Activated CD4-positive, alpha-beta memory T cell treated with anti-CD3 and anti-CD28 coated beads for 36 hours (primary cell): Measurements from ENCODE around the gene TRABD2B. TPM values are rescaled to one million over a fixed set of nuclear protein-coding genes. Genes with fewer than 3 reads are reported as not detected.

ENCODE experiments used
- CTCF ChIA-PET: fragments of 350-600 bp; sonication (Branson Sonifier 250); formaldehyde crosslinking; loops from one replicate; lab custom pipeline; 2021; ENCODE audit warnings: antibody characterized with exemption, inconsistent platforms; lab: Charles Lee
- POLR2A ChIA-PET: fragments of 350-600 bp; sonication (Branson Sonifier 250); formaldehyde crosslinking; loops from one replicate; lab custom pipeline; 2021; ENCODE audit warnings: antibody characterized with exemption; lab: Charles Lee
- DNase-seq: peaks from one replicate; pipeline ENCODE4 v3.0.0-alpha.2; 2020
- H3K27ac Mint-ChIP-seq: one replicate; pipeline ENCODE4 v1.8.0; 2021; ENCODE audit warnings: mixed read lengths
- H3K27me3 Mint-ChIP-seq: one replicate; pipeline ENCODE4 v1.8.0; 2021; ENCODE audit warnings: mixed read lengths
- H3K36me3 Mint-ChIP-seq: one replicate; pipeline ENCODE4 v1.8.0; 2021; ENCODE audit warnings: mixed read lengths
- H3K4me1 Mint-ChIP-seq: one replicate; pipeline ENCODE4 v1.8.0; 2021; ENCODE audit warnings: low read depth, mixed read lengths
- H3K4me3 Mint-ChIP-seq: one replicate; pipeline ENCODE4 v1.8.0; 2021; ENCODE audit warnings: mild to moderate bottlenecking, mixed read lengths
- H3K9me3 Mint-ChIP-seq: one replicate; pipeline ENCODE4 v1.8.0; 2021; ENCODE audit warnings: mixed read lengths
- intact Hi-C: fragments of 100-400 bp; cut with micrococcal nuclease; formaldehyde crosslinking; loops from one replicate; pipeline ENCODE4 v1.15.1; 2023
- total RNA-seq, 2 experiments: library from RNA; stranded (reverse); gene quantifications; one replicate each; pipeline ENCODE4 v1.2.3, GENCODE V29; 2021

TRABD2B gene
- total RNA-seq, 2 experiments from 2014 or later = not detected

DNA sequence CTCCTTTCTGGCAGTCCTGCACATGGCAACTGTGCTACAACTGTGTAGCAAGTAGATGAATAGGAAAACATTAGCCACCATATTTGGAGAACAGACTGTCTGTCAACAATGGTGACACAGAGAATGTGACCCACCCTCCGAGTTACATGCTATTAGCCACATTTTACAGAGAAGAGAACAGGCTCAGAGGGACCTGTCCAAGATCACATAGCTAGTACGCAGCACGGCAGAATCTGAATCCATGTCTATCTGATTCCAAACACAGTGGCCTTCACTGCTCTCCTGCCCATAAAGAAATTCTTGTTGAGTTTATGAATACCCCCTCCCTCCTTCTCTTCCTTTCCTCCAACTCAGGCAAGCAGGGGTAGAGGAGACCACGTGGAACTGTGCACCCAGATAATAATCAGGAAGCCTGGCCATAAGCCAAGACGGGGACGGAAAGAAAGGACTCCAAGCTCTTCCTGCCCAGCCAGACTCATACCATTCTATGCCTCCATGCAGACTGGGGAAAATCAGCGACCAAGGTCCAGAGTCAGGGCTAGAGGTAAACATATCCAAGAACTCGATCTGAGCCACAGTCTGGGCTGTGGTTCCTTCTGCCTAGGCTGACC is 78.8 kb downstream of the TRABD2B start:
- H3K4me1 Mint-ChIP-seq = no peaks in the 10 kb centered on the region
- no peaks in the 10 kb centered on the region for H3K9me3 Mint-ChIP-seq
- intact Hi-C loops = no loop called here
- no peaks in the 10 kb centered on the region for H3K36me3 Mint-ChIP-seq
- CTCF ChIA-PET = no interaction called here
- H3K27ac Mint-ChIP-seq = no peak overlapping the region
- no peak overlapping the region for H3K4me3 Mint-ChIP-seq
- DNase-seq = no peak
- POLR2A ChIA-PET = no interaction called here
- peaks cover 3% of the 10 kb centered on the region for H3K27me3 Mint-ChIP-seq

DNA sequence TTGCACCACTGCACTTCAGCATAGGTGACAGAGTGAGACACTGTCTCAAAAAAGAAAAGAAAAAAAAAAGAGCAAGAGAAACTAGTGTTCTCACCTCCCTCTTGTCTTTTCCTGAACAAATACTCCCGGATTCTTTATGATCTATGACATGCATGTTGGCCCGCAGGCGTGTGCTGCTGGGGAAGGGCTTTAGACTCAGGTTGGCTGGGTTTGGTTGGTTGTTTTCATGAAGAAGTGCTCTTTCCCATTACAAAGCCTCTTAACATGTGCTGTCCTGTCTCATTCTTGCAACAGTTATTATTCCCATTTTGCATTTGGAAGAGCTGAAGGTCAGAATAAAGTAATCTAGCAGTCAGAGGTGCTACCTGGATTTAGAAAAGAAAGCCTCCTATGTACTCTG is 79.5 kb downstream of the TRABD2B start:
- Mint-ChIP-seq H3K9me3 (no peaks in the 10 kb centered on the region), H3K27me3 (peaks cover 2% of the 10 kb centered on the region), H3K27ac (no peak overlapping the region), H3K4me1 (no peaks in the 10 kb centered on the region), H3K36me3 (no peaks in the 10 kb centered on the region), H3K4me3 (no peak overlapping the region)
- DNase-seq = no peak
- ChIA-PET CTCF (no interaction called here), POLR2A (no interaction called here)
- intact Hi-C loops = no loop called here

DNA sequence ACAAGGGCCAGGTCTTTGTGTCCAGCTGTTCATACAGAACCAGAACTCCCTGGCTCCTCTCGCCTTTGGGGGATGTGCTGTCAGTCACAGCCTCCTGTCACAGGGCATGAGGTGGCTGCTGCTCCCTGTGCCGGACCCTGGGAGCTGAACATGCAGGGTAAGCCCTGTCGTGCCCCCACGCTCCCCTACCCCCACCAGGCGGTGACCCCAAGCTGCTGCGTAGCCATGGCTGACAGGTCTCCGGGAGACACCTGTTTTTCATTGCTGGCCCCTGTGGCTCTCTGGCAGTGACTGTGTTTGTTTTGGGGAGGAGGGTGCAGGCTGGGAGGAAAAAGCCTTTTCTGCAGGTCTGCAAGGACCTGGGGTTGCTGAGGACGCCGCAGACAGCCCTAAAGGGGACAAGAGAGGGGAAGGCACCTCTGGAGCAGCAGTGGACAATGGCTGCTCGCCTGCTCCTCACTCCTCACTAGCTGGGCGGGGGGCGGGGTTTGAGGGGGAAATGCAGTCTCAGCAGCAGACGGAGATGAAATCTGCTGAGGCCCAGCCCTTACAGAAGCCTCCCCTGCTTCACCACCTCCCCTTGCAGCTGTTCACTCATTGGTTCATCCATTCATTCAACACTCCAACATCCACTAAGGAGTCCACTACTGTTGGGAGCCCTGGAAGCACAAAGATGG is 81.4 kb downstream of the TRABD2B start:
- Mint-ChIP-seq H3K9me3 (no peaks in the 10 kb centered on the region), H3K4me1 (no peaks in the 10 kb centered on the region), H3K4me3 (no peak overlapping the region), H3K36me3 (no peaks in the 10 kb centered on the region), H3K27ac (no peak overlapping the region), H3K27me3 (peaks cover 2% of the 10 kb centered on the region)
- POLR2A ChIA-PET = no interaction called here
- no peak for DNase-seq
- intact Hi-C loops = no loop called here
- CTCF ChIA-PET = interaction anchor here (1.1 kb wide), 1 partner anchor 13 kb away, joined by 3 read pairs; no protein-coding TSS in a partner anchor

DNA sequence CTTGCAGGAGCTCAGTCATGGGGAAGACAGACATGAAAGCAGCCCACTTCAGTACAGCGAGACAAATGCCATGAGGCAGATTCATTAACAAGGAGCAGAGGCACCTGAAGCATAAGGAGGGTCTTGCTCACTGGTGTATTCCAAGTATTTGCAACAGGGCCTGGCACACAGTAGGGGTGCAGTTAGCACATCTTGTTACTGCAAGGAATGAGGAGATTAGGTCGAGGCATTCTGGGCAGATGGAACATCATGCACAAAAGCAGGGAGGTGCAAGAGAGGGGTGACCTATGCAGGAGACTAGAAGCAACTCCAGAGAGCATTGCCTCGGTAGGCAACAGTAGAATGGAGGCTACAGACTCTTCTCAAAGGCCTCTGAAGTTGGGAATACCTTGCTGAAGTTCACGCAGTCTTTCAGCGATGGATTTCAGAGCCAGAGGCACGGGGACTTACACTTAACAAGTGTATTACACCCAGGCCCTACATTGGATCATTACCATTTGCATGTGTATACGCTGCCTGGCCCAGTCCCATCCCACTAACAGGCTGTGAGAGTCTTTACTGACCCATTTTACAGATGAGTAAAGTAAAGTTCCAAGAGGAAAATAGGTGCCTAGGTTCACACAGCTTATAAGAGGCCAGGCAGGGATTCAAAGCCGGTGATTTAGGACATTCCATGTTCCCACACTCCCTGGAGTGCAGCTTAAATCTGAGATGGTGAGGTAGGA is 82.1 kb downstream of the TRABD2B start:
- H3K27me3 Mint-ChIP-seq = peaks cover 2% of the 10 kb centered on the region
- no peak overlapping the region for H3K4me3 Mint-ChIP-seq
- H3K4me1 Mint-ChIP-seq = no peaks in the 10 kb centered on the region
- intact Hi-C loops = no loop called here
- H3K9me3 Mint-ChIP-seq = no peaks in the 10 kb centered on the region
- H3K27ac Mint-ChIP-seq = no peak overlapping the region
- no peak for DNase-seq
- no peaks in the 10 kb centered on the region for H3K36me3 Mint-ChIP-seq
- ChIA-PET POLR2A (no interaction called here), CTCF (interaction anchor here (1.1 kb wide), 1 partner anchor 14 kb away, joined by 3 read pairs; no protein-coding TSS in a partner anchor)

DNA sequence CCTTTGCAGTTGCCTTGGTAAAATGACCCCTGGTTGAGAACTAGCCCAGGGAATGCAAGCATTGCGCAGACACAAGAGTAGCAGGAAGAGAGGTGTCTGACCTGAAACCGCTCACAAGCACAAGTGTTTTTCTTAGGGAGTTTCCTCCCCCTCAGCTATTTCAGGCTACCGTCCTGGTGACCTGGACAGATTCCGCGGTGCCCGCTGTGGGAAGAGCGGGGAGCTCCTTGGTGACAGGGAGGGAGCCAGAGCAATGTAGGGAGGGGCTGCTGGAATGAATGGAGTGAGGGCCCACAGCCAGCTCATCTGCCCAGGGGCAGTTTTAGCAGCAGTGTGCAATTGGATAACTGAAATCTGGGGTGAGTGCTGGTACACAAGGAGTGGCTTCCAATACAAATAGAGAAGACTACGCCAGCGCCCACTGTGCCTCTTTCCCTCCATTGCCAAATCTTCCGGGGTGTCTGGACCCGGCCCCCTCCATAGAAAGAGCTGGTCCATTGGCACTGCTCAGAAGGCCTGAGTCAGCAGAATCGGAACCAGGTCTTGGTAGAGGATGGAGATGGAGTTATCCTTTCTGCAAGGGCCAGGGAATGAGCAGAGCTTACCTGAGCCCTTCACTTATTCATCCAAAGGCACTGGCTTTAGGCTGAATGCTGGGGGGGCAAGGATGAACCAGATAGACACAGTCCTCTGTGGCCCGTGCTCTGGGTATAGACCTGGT is 82.8 kb downstream of the TRABD2B start:
- CTCF ChIA-PET = no interaction called here
- H3K36me3 Mint-ChIP-seq = no peaks in the 10 kb centered on the region
- intact Hi-C loops = no loop called here
- no peak for DNase-seq
- no peaks in the 10 kb centered on the region for H3K4me1 Mint-ChIP-seq
- POLR2A ChIA-PET = no interaction called here
- H3K27ac Mint-ChIP-seq = no peak overlapping the region
- H3K9me3 Mint-ChIP-seq = no peaks in the 10 kb centered on the region
- H3K4me3 Mint-ChIP-seq = no peak overlapping the region
- H3K27me3 Mint-ChIP-seq = peaks cover 2% of the 10 kb centered on the region

DNA sequence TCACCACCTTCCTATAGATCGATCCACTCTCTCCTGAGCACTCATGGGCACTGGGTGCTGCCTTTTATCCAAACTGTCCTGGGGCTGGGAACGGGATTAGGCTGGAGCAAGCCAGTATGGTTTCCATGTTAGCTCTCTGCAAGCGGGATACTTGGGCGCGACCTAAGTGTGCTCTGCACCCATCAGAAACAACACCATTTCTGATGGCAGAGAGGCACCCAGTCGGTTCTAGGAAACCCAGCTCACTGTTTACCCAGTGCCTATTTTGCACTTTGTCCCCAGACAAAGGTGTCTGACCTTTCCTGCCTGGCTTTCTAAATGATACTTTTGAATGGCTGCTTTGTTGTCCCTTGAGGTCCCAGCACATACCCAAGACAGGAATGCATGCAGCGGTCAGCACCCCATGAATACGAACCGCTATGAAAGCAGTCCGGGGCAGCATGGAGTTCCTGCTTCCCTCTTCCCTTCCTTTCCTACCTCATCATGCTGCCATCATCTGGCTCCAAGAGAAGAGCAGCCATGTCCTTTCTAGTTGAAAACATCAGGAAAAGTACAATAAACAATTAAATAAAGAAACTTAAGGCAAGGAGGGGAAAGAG is 83.9 kb downstream of the TRABD2B start:
- ChIA-PET CTCF (no interaction called here), POLR2A (no interaction called here)
- Mint-ChIP-seq H3K27ac (no peak overlapping the region), H3K4me3 (no peak overlapping the region), H3K4me1 (no peaks in the 10 kb centered on the region), H3K36me3 (no peaks in the 10 kb centered on the region), H3K27me3 (peaks cover 6% of the 10 kb centered on the region), H3K9me3 (no peaks in the 10 kb centered on the region)
- intact Hi-C loops = no loop called here
- no peak for DNase-seq

DNA sequence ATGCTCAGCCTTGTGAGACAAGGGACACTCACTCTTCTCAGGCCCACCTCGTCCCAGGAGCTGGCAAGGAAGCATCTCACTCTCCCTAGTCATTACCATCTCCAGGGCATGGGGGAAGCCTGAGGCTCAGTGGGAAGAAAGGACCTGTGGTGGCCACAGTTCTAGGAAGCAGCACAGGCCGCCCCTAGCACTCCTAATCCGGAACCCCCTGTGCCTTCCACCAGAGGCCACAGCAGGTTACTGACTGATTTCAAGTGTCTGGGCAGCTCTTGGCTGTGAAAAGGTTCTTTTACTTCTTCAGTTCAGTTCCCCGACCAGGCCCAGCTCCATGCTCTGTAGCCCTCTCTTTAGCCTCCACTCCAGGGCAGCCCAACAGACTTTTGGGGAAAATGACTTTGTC is 84.4 kb downstream of the TRABD2B start:
- POLR2A ChIA-PET = no interaction called here
- no peak for DNase-seq
- Mint-ChIP-seq H3K4me3 (no peak overlapping the region), H3K9me3 (no peaks in the 10 kb centered on the region), H3K27ac (no peak overlapping the region), H3K4me1 (no peaks in the 10 kb centered on the region), H3K27me3 (peaks cover 6% of the 10 kb centered on the region), H3K36me3 (no peaks in the 10 kb centered on the region)
- intact Hi-C loops = no loop called here
- CTCF ChIA-PET = no interaction called here

DNA sequence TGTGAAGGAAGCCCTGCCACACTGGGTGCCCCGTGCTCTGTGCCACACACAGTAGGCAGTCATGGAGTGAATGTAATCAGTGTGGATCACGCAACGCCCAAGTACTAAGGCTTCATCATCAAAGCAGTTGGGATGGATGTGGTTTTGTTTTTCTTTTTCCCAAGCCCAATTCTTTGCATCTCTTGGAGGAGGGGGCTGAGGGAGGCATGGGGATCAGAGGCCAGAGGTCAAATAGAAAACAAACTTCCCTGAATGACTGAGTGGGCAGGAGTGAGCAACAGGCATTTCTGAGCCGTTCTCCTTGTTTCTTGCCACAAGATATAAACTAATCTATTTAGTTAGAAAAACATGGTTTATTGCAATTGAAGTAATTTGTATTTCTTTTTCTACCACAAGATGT is 85.3 kb downstream of the TRABD2B start:
- H3K9me3 Mint-ChIP-seq = no peaks in the 10 kb centered on the region
- H3K27me3 Mint-ChIP-seq = peaks cover 6% of the 10 kb centered on the region
- POLR2A ChIA-PET = no interaction called here
- H3K4me1 Mint-ChIP-seq = no peaks in the 10 kb centered on the region
- CTCF ChIA-PET = no interaction called here
- no peak for DNase-seq
- no peaks in the 10 kb centered on the region for H3K36me3 Mint-ChIP-seq
- no peak overlapping the region for H3K4me3 Mint-ChIP-seq
- intact Hi-C loops = no loop called here
- no peak overlapping the region for H3K27ac Mint-ChIP-seq

DNA sequence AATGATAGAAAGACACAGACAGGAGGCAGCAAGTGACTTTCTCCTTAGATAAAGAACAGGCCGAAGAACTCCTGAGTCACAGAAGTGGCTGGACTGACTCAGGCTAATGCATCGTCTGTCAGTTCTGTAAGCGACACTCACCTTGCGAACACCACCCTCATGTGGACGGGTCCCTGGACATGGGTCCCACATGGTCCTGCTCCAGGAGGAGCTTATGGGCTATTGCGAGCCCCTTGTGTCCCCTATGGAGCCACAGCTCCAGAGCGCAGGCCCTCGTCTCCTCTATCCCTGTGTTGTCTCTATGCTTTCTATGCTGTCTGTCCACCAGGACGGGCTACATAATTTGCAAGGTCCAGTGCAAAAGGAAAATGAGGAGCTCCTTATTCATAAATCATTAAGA is 85.8 kb downstream of the TRABD2B start:
- Mint-ChIP-seq H3K27me3 (peaks cover 3% of the 10 kb centered on the region), H3K27ac (no peak overlapping the region), H3K4me3 (no peak overlapping the region), H3K9me3 (no peaks in the 10 kb centered on the region), H3K36me3 (no peaks in the 10 kb centered on the region), H3K4me1 (no peaks in the 10 kb centered on the region)
- DNase-seq = no peak
- intact Hi-C loops = no loop called here
- ChIA-PET CTCF (no interaction called here), POLR2A (no interaction called here)

DNA sequence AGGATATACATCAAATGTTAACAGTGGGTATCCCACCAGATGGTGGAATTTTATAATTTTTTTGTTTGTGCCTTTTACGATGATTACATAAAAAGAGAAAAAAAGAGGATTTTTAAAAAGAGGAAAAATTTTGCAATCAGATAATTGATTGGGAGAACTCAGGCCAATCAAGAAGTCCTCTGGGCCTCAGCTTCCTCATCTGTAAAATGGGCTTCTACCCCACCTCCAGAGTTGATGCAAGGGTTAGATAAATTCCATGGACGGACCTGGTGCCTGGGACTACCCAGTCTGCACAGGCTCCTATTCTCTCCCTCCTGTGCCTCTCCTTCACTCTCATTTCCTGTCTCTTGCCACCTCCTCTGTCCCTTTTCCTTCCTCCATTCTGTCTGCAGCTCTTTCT is 88.9 kb downstream of the TRABD2B start:
- H3K36me3 Mint-ChIP-seq = no peaks in the 10 kb centered on the region
- no peaks in the 10 kb centered on the region for H3K4me1 Mint-ChIP-seq
- POLR2A ChIA-PET = no interaction called here
- CTCF ChIA-PET = no interaction called here
- no peak for DNase-seq
- H3K4me3 Mint-ChIP-seq = no peak overlapping the region
- no peaks in the 10 kb centered on the region for H3K9me3 Mint-ChIP-seq
- peaks cover 5% of the 10 kb centered on the region for H3K27me3 Mint-ChIP-seq
- intact Hi-C loops = no loop called here
- H3K27ac Mint-ChIP-seq = no peak overlapping the region

DNA sequence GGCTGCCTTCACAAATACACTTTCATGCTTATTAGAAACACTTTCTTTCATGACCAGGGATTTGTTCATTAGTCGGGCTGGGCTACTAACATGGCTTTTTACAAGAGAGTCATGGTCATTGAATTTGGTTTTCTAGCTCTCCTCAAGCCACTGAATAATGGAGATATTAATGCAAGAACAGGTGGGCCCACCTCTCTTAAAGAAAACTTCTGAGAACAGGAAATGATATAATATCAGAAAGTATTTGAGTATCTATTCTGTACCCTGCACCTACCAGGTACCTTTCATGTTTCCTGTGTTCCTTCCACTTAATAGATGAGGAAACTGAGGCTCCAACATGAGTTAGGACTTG is 90.0 kb downstream of the TRABD2B start:
- H3K9me3 Mint-ChIP-seq = no peaks in the 10 kb centered on the region
- no peaks in the 10 kb centered on the region for H3K4me1 Mint-ChIP-seq
- ChIA-PET POLR2A (no interaction called here), CTCF (no interaction called here)
- no peak for DNase-seq
- H3K27me3 Mint-ChIP-seq = peaks cover 5% of the 10 kb centered on the region
- no peaks in the 10 kb centered on the region for H3K36me3 Mint-ChIP-seq
- H3K4me3 Mint-ChIP-seq = no peak overlapping the region
- H3K27ac Mint-ChIP-seq = no peak overlapping the region
- intact Hi-C loops = no loop called here

DNA sequence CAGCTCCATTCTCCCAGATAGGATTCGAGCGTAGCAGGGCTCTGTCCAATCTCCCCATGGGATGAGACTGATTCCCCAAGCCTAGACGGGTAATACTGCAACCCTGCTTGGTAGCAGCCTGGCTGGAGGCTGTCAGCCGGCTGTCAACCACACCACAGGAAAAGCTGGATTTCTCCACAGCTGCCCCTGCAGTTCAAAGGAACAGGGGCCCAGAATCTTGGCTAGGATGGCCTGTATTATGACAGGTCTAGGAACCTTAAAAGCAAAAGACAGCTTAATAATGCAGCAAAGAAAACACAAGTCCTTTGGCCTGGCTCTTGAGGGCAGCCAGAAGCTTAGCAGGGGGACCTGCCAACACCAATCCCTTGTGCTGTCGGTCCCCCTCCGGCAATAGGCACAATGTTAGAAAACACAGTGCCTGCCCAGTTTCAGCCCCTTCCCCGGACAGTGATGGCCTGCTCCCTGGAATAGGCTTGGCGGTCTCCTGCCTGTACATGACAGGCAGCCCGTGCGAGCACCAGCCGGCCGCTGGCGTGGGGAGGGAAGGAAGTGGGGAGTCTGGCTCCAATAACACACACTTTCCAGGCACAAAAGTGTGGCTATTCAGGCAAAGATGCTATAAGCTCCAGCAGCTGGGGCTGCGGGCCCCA is 90.5 kb downstream of the TRABD2B start:
- no peaks in the 10 kb centered on the region for H3K4me1 Mint-ChIP-seq
- H3K9me3 Mint-ChIP-seq = no peaks in the 10 kb centered on the region
- H3K4me3 Mint-ChIP-seq = no peak overlapping the region
- POLR2A ChIA-PET = no interaction called here
- DNase-seq = no peak
- intact Hi-C loops = no loop called here
- peaks cover 5% of the 10 kb centered on the region for H3K27me3 Mint-ChIP-seq
- H3K36me3 Mint-ChIP-seq = no peaks in the 10 kb centered on the region
- CTCF ChIA-PET = no interaction called here
- H3K27ac Mint-ChIP-seq = no peak overlapping the region
